CD4-positive, alpha-beta T cell treated with Interleukin-15 for 4 hours (primary cell): ENCODE results near the gene ADGRG6.
"Not testable (repeated sequence)": the region's sequence is repeated elsewhere in the genome, so short reads cannot be mapped to it uniquely, and the experiment has no call there.

Source experiments
- DNase-seq: peaks from one replicate; pipeline ENCODE4 v3.0.0-alpha.2; 2020; ENCODE audit warnings: low spot score

Gene ADGRG6

GRCh38 chr6:142346166-142346565 lies 44.4 kb downstream of the ADGRG6 start:
- not testable (repeated sequence) for DNase-seq

- DNase-seq, result no peak
Measured at GRCh38 chr6:142349215-142349823, 47.5 kb downstream of the ADGRG6 start.

GRCh38 chr6:142350309-142350708 lies 48.5 kb downstream of the ADGRG6 start:
- no peak for DNase-seq

- DNase-seq, result no peak
Measured at GRCh38 chr6:142353690-142354089, 51.9 kb downstream of the ADGRG6 start.

GRCh38 chr6:142354650-142355049 lies 52.8 kb downstream of the ADGRG6 start:
- DNase-seq, result no peak

- DNase-seq, result no peak
Measured at GRCh38 chr6:142355520-142356174, 53.8 kb downstream of the ADGRG6 start.

GRCh38 chr6:142356201-142356883 lies 54.5 kb downstream of the ADGRG6 start:
- DNase-seq, result no peak

GRCh38 chr6:142356884-142357225 lies 55.0 kb downstream of the ADGRG6 start:
- no peak for DNase-seq

- DNase-seq, result no peak
Measured at GRCh38 chr6:142357879-142358278, 56.1 kb downstream of the ADGRG6 start.

GRCh38 chr6:142359271-142359960 lies 57.6 kb downstream of the ADGRG6 start:
- DNase-seq, result no peak

- no peak for DNase-seq
Measured at GRCh38 chr6:142361345-142361744, 59.5 kb downstream of the ADGRG6 start.

GRCh38 chr6:142361779-142362750 lies 60.3 kb downstream of the ADGRG6 start:
- DNase-seq, result no peak

GRCh38 chr6:142367061-142367460 lies 65.3 kb downstream of the ADGRG6 start:
- DNase-seq, result no peak

GRCh38 chr6:142367501-142368018 lies 65.8 kb downstream of the ADGRG6 start:
- DNase-seq, result no peak

- no peak for DNase-seq
Measured at GRCh38 chr6:142369266-142369665, 67.5 kb downstream of the ADGRG6 start.

- DNase-seq, result no peak
Measured at GRCh38 chr6:142372348-142372747, 70.5 kb downstream of the ADGRG6 start.

- DNase-seq, result no peak
Measured at GRCh38 chr6:142373268-142374090, 71.7 kb downstream of the ADGRG6 start.

- DNase-seq, result no peak
Measured at GRCh38 chr6:142374091-142374770, 72.4 kb downstream of the ADGRG6 start.

GRCh38 chr6:142374965-142375733 lies 73.3 kb downstream of the ADGRG6 start:
- DNase-seq, result no peak
